ENCODE measurements around the gene PRICKLE2. TPM values are rescaled to one million over a fixed set of nuclear protein-coding genes. Genes with fewer than 3 reads are reported as not detected.
A peak's percentile ranks its signal among the peaks of the same experiment; 100 is the strongest.

Gene PRICKLE2
- total and polyA plus RNA-seq, 4 donors = 0.89 to 8.0 (median 3.2) TPM

- TF ChIP-seq ATF3 (IDR thresholded peaks at IDR 0.05) = no peak
Measured at GRCh38 chr3:64228110-64228509, 2.8 kb upstream of the PRICKLE2 start (continued).

GRCh38 chr3:64226730-64227129 is 1.5 kb upstream of the PRICKLE2 start:
- DNase-seq (ENCODE audit: low spot score) = no peak
- no peaks in the 10 kb centered on the region for H3K9me3 ChIP-seq (ENCODE audit: control insufficient read depth in 4 of 4, low read length in 3 of 4)
- H3K27me3 ChIP-seq (ENCODE audit: control insufficient read depth in 4 of 4, insufficient read depth in 4 of 4, low read length in 3 of 4) = no peaks in the 10 kb centered on the region
- WGBS = 86% methylated on average over 3 of the region's 3 CpGs
- H3K4me1 ChIP-seq (ENCODE audit: control insufficient read depth in 4 of 4, insufficient read depth in 4 of 4, low read length in 3 of 4) = no peaks in the 10 kb centered on the region
- H3K4me3 ChIP-seq (ENCODE audit: low read depth in 1 of 3, low read length in 3 of 3) = no peak overlapping the region
- H3K9ac ChIP-seq (ENCODE audit: low read depth in 1 of 2, low read length in 2 of 2) = no peak overlapping the region
- H3K36me3 ChIP-seq (ENCODE audit: control insufficient read depth in 4 of 4, insufficient read depth in 3 of 4, low read depth in 1 of 4, low read length in 3 of 4) = no peaks in the 10 kb centered on the region
- no peak overlapping the region for H3K27ac ChIP-seq (ENCODE audit: low read depth in 1 of 2, low read length in 2 of 2)
- TF ChIP-seq MAX (IDR thresholded peaks at IDR 0.05) = no peak
- TF ChIP-seq RXRA (IDR thresholded peaks at IDR 0.05) = no peak

GRCh38 chr3:64225695-64226499 is 631 bp upstream of the PRICKLE2 start:
- H3K36me3 ChIP-seq (ENCODE audit: control insufficient read depth in 4 of 4, insufficient read depth in 3 of 4, low read depth in 1 of 4, low read length in 3 of 4) = no peaks in the 10 kb centered on the region
- no peaks in the 10 kb centered on the region for H3K4me1 ChIP-seq (ENCODE audit: control insufficient read depth in 4 of 4, insufficient read depth in 4 of 4, low read length in 3 of 4)
- H3K9ac ChIP-seq (ENCODE audit: low read depth in 1 of 2, low read length in 2 of 2) = peak overlapping the region in 1 of 2 donors; percentile 12
- no peak overlapping the region for H3K4me3 ChIP-seq (ENCODE audit: low read depth in 1 of 3, low read length in 3 of 3)
- WGBS = 58% methylated on average over 7 of the region's 7 CpGs
- peak overlapping the region; percentile 10 to 63 for H3K27ac ChIP-seq (ENCODE audit: low read depth in 1 of 2, low read length in 2 of 2)
- no peaks in the 10 kb centered on the region for H3K9me3 ChIP-seq (ENCODE audit: control insufficient read depth in 4 of 4, low read length in 3 of 4)
- TF ChIP-seq ZBTB33 (IDR thresholded peaks at IDR 0.05) = no peak
- TF ChIP-seq REST (IDR thresholded peaks at IDR 0.05) = peak; percentile 7
- no peak for DNase-seq (ENCODE audit: low spot score)
- H3K27me3 ChIP-seq (ENCODE audit: control insufficient read depth in 4 of 4, insufficient read depth in 4 of 4, low read length in 3 of 4) = no peaks in the 10 kb centered on the region

Measured in liver (tissue), 9 donors.